Measurements from ENCODE around the gene KCTD16. TPM values are rescaled to one million over a fixed set of nuclear protein-coding genes. Genes with fewer than 3 reads are reported as not detected.

The KCTD16 gene
- total and polyA plus RNA-seq, 11 donors, result 0.02 to 0.32 (median 0.12) TPM; not detected in 3

GRCh38 chr5:144478565-144478964 is 307.9 kb downstream of the KCTD16 start:
- Histone ChIP-seq H3K27me3 (no peaks in the 10 kb centered on the region), H3K9me3 (no peaks in the 10 kb centered on the region), H3K4me1 (no peaks in the 10 kb centered on the region), H3K27ac (no peak overlapping the region), H3K4me3 (no peak overlapping the region), H3K36me3 (no peaks in the 10 kb centered on the region)
- TF ChIP-seq POLR2A (IDR thresholded peaks at IDR 0.05), result no peak
- TF ChIP-seq, protein P1, sequence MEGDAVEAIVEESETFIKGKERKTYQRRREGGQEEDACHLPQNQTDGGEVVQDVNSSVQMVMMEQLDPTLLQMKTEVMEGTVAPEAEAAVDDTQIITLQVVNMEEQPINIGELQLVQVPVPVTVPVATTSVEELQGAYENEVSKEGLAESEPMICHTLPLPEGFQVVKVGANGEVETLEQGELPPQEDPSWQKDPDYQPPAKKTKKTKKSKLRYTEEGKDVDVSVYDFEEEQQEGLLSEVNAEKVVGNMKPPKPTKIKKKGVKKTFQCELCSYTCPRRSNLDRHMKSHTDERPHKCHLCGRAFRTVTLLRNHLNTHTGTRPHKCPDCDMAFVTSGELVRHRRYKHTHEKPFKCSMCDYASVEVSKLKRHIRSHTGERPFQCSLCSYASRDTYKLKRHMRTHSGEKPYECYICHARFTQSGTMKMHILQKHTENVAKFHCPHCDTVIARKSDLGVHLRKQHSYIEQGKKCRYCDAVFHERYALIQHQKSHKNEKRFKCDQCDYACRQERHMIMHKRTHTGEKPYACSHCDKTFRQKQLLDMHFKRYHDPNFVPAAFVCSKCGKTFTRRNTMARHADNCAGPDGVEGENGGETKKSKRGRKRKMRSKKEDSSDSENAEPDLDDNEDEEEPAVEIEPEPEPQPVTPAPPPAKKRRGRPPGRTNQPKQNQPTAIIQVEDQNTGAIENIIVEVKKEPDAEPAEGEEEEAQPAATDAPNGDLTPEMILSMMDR (IDR thresholded peaks at IDR 0.05), result no peak
- no peak for ATAC-seq
- DNase-seq, result no peak
- intact Hi-C loops (cut with DNase I), result no loop called here

DNA sequence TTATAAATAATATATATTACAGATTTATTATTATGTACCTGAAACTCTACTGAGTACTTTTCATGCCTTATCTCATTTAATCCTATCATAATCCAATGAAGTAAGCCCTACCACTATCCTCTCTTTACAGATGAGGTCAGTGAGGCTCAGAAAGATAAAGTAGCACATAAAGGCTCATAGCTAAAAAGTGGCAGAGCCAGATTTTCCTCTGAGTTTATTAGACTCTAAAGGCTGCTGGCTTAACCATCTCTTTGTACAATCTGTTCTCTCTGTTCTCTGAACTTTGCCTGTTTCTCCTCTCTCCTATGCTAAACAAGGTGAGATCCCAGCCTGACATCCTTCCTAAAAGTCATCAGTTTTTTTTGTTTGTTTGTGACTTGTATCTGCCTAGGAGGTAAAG is 311.2 kb downstream of the KCTD16 start:
- Histone ChIP-seq H3K9me3 (no peaks in the 10 kb centered on the region), H3K36me3 (no peaks in the 10 kb centered on the region), H3K4me3 (no peak overlapping the region), H3K27ac (no peak overlapping the region), H3K4me1 (no peaks in the 10 kb centered on the region), H3K27me3 (peaks cover 0 to 4% (median 0%) of the 10 kb centered on the region in 9 donors)
- intact Hi-C loops (cut with DNase I), result no loop called here
- TF ChIP-seq, protein P1 (IDR thresholded peaks at IDR 0.05), result no peak
- no peak for TF ChIP-seq POLR2A (IDR thresholded peaks at IDR 0.05)
- ATAC-seq (no peak), DNase-seq (no peak)

DNA sequence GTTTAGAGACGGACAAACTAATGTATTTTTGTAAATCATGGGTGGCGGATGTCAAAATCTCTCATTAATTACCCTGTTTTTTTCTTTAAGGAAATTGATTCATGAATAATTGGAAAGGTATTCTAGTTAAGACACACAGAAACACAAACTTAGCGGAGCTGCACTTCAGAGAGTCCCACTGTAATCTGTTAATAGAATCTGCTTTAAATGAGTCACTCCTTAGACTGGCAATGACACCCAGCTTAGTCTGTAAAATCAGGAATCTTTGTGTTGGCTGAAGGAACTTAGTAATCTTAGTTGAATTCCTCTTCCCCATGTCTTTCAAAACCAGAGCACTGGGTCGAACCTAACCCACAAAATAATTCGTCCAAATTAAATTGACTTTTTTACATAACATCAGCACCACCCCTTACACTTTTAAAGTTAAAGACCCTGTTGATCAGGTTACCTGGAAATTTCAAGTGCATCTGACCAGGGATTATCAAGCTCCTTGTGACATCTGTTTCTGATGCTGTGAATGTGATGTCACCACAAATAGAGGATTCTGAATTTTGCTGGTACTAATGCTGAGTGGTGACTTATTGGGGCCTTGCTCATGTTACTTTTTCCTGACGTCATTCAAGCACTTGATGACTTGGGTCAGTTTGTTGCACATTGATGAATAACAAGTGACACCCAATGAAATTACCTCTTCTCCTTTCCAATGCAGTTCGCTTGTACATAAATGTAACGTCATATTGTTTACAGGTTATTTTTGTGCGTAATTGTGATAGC is 313.6 kb downstream of the KCTD16 start:
- intact Hi-C loops (cut with DNase I), result no loop called here
- Histone ChIP-seq H3K4me1 (no peaks in the 10 kb centered on the region), H3K36me3 (no peaks in the 10 kb centered on the region), H3K27me3 (peaks cover 0 to 4% (median 0%) of the 10 kb centered on the region in 9 donors), H3K9me3 (no peaks in the 10 kb centered on the region), H3K27ac (no peak overlapping the region), H3K4me3 (no peak overlapping the region)
- DNase-seq (no peak), ATAC-seq (no peak)
- TF ChIP-seq POLR2A (IDR thresholded peaks at IDR 0.05), result no peak
- TF ChIP-seq, protein P1 (IDR thresholded peaks at IDR 0.05), result no peak
- WGBS, 4 donors, result 71 to 84% (median 73%) methylated on average over 9 of the region's 9 CpGs

DNA sequence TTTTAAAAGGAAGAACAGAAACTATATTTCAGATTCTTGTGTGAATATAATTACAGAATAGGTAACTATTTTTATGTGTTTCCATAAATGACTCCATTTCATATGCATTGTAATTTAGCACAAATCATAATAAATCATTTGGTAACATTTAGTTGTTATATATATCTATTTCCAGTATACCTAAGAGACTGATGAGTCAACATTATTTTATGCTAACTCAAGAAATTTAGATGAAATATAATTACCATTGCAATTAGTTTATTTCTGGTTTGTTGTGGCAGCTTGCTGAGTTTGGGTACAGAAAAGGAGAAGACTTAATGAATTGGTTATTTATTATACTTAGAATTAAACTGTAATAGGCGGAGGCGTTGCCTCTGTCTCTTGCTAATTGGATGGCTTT is 314.9 kb downstream of the KCTD16 start:
- H3K4me3 ChIP-seq, result no peak overlapping the region
- H3K4me1 ChIP-seq, result no peaks in the 10 kb centered on the region
- H3K9me3 ChIP-seq, result peaks cover 0 to 12% (median 0%) of the 10 kb centered on the region in 12 donors
- peaks cover 0 to 4% (median 0%) of the 10 kb centered on the region in 9 donors for H3K27me3 ChIP-seq
- WGBS, 4 donors, result 85 to 97% (median 89%) methylated on average over 2 of the region's 2 CpGs
- TF ChIP-seq, protein P1 (IDR thresholded peaks at IDR 0.05), result no peak
- H3K36me3 ChIP-seq, result no peaks in the 10 kb centered on the region
- intact Hi-C loops (cut with DNase I), result no loop called here
- ATAC-seq (no peak), DNase-seq (no peak)
- H3K27ac ChIP-seq, result no peak overlapping the region

Data from heart left ventricle (tissue), 16 donors.